ENCODE measurements around the gene ZC3H7A. TPM values are rescaled to one million over a fixed set of nuclear protein-coding genes. Genes with fewer than 3 reads are reported as not detected.

ZC3H7A gene
- total and polyA plus RNA-seq, 4 donors: 12.4 to 37.7 (median 24.7) TPM

- Histone ChIP-seq H3K27me3 (ENCODE audit: control insufficient read depth in 4 of 4, insufficient read depth in 4 of 4, low read length in 3 of 4) (no peaks in the 10 kb centered on the region), H3K9me3 (ENCODE audit: control insufficient read depth in 4 of 4, low read length in 3 of 4) (no peaks in the 10 kb centered on the region), H3K4me3 (ENCODE audit: low read depth in 1 of 3, low read length in 3 of 3) (no peak overlapping the region), H3K27ac (ENCODE audit: low read depth in 1 of 2, low read length in 2 of 2) (peak overlapping the region; percentile 94 to 95), H3K36me3 (ENCODE audit: control insufficient read depth in 4 of 4, insufficient read depth in 3 of 4, low read depth in 1 of 4, low read length in 3 of 4) (peaks cover 3 to 21% (median 17%) of the 10 kb centered on the region in 4 donors), H3K4me1 (ENCODE audit: control insufficient read depth in 4 of 4, insufficient read depth in 4 of 4, low read length in 3 of 4) (peaks cover 7 to 46% (median 24%) of the 10 kb centered on the region in 4 donors), H3K9ac (ENCODE audit: low read depth in 1 of 2, low read length in 2 of 2) (peak overlapping the region; percentile 62 to 88)
- TF ChIP-seq NR2F2 (IDR thresholded peaks at IDR 0.05) (no peak), ATF3 (IDR thresholded peaks at IDR 0.05) (no peak), REST (IDR thresholded peaks at IDR 0.05) (no peak)
- DNase-seq (ENCODE audit: low spot score): no peak
- WGBS: 29% methylated on average over 7 of the region's 7 CpGs
These were observed 49.1 kb downstream of the ZC3H7A start for GRCh38 chr16:11747949-11748403.

- H3K4me1 ChIP-seq (ENCODE audit: control insufficient read depth in 4 of 4, insufficient read depth in 4 of 4, low read length in 3 of 4): peaks cover 11 to 58% (median 36%) of the 10 kb centered on the region in 4 donors
- DNase-seq (ENCODE audit: low spot score): no peak
- TF ChIP-seq GABPA (IDR thresholded peaks at IDR 0.05 in 1 of 2, conservative IDR thresholded peaks at IDR 0.05 in 1 of 2) (no peak), HNF4A (conservative IDR thresholded peaks at IDR 0.05) (no peak), RAD21 (IDR thresholded peaks at IDR 0.05) (no peak), CTCF (IDR thresholded peaks at IDR 0.05; ENCODE audit: low read depth, low read length, missing input control) (no peak), ATF3 (IDR thresholded peaks at IDR 0.05) (no peak), FOXA2 (IDR thresholded peaks at IDR 0.05) (no peak), FOXA1 (IDR thresholded peaks at IDR 0.05) (no peak), MAX (IDR thresholded peaks at IDR 0.05) (no peak), ZBTB33 (IDR thresholded peaks at IDR 0.05) (no peak), REST (IDR thresholded peaks at IDR 0.05) (no peak), RXRA (IDR thresholded peaks at IDR 0.05) (no peak), NR2F2 (IDR thresholded peaks at IDR 0.05) (no peak), HNF4G (IDR thresholded peaks at IDR 0.05) (no peak), SP1 (IDR thresholded peaks at IDR 0.05) (no peak), JUND (IDR thresholded peaks at IDR 0.05) (no peak), EGR1 (IDR thresholded peaks at IDR 0.05; ENCODE audit: low read depth in 2 of 2) (no peak), YY1 (IDR thresholded peaks at IDR 0.05) (no peak)
- WGBS: 88% methylated on average over 5 of the region's 5 CpGs
- no peaks in the 10 kb centered on the region for H3K27me3 ChIP-seq (ENCODE audit: control insufficient read depth in 4 of 4, insufficient read depth in 4 of 4, low read length in 3 of 4)
- H3K9me3 ChIP-seq (ENCODE audit: control insufficient read depth in 4 of 4, low read length in 3 of 4): no peaks in the 10 kb centered on the region
- H3K27ac ChIP-seq (ENCODE audit: low read depth in 1 of 2, low read length in 2 of 2): peak overlapping the region; percentile 96 to 97
- H3K36me3 ChIP-seq (ENCODE audit: control insufficient read depth in 4 of 4, insufficient read depth in 3 of 4, low read depth in 1 of 4, low read length in 3 of 4): no peaks in the 10 kb centered on the region
- no peak overlapping the region for H3K4me3 ChIP-seq (ENCODE audit: low read depth in 1 of 3, low read length in 3 of 3)
- no peak overlapping the region for H3K9ac ChIP-seq (ENCODE audit: low read depth in 1 of 2, low read length in 2 of 2)
These were observed 53.0 kb downstream of the ZC3H7A start for GRCh38 chr16:11744075-11744470.
